Progenitor cell of endocrine pancreas (in vitro differentiated cells): ENCODE results near the gene ADAP1. TPM values are rescaled to one million over a fixed set of nuclear protein-coding genes. Genes with fewer than 3 reads are reported as not detected.

Experiments
- DNase-seq: peaks from one replicate; pipeline ENCODE4 v3.0.0; 2021; ENCODE audit warnings: low spot score; ENCODE audit not compliant: unreplicated experiment
- H3K27ac Mint-ChIP-seq: 2 replicates; pipeline ENCODE4 v1.8.0; 2021; ENCODE audit warnings: mild to moderate bottlenecking, moderate library complexity, mixed read lengths
- H3K27me3 Mint-ChIP-seq: 2 replicates; pipeline ENCODE4 v1.8.0; 2021; ENCODE audit warnings: mixed read lengths
- H3K36me3 Mint-ChIP-seq: 2 replicates; pipeline ENCODE4 v1.8.0; 2022; ENCODE audit warnings: mixed read lengths; ENCODE audit not compliant: insufficient read depth
- H3K4me1 Mint-ChIP-seq: 2 replicates; pipeline ENCODE4 v1.8.0; 2021; ENCODE audit warnings: low read depth, mixed read lengths
- H3K4me3 Mint-ChIP-seq: 2 replicates; pipeline ENCODE4 v1.8.0; 2021; ENCODE audit warnings: low read depth, mild to moderate bottlenecking, moderate library complexity, mixed read lengths
- H3K9me3 Mint-ChIP-seq: 2 replicates; pipeline ENCODE4 v1.8.0; 2021; ENCODE audit warnings: low read depth, mixed read lengths
- CTCF ChIP-seq: fragments of 200-600 bp; sonication (generic); IDR thresholded peaks from one replicate; pipeline ENCODE4 v1.5.0; 2021; ENCODE audit warnings: antibody characterized with exemption, mild to moderate bottlenecking; ENCODE audit not compliant: unreplicated experiment
- total RNA-seq: library from RNA; stranded (reverse); gene quantifications from 2 replicates; pipeline ENCODE4 v1.2.1, GENCODE V29; 2021

The ADAP1 gene
- total RNA-seq, 1 donor from 2014 or later, result 10.3 TPM

- no peak for DNase-seq
- H3K27me3 Mint-ChIP-seq, result no peaks in the 10 kb centered on the region
- H3K27ac Mint-ChIP-seq, result peak overlapping the region; percentile 49
- H3K4me3 Mint-ChIP-seq, result no peak overlapping the region
- TF ChIP-seq CTCF, result no peak
- H3K4me1 Mint-ChIP-seq, result no peaks in the 10 kb centered on the region
- H3K36me3 Mint-ChIP-seq, result peaks cover 25% of the 10 kb centered on the region
- H3K9me3 Mint-ChIP-seq, result no peaks in the 10 kb centered on the region
These were observed 60.8 kb downstream of the ADAP1 start for GRCh38 chr7:893686-894085.

GRCh38 chr7:892648-893593, 61.6 kb downstream of the ADAP1 start:
- Mint-ChIP-seq H3K9me3 (no peaks in the 10 kb centered on the region), H3K27ac (peak overlapping the region; percentile 77), H3K4me1 (no peaks in the 10 kb centered on the region), H3K4me3 (no peak overlapping the region), H3K27me3 (no peaks in the 10 kb centered on the region), H3K36me3 (peaks cover 26% of the 10 kb centered on the region)
- DNase-seq, result no peak
- no peak for TF ChIP-seq CTCF

- no peaks in the 10 kb centered on the region for H3K4me1 Mint-ChIP-seq
- H3K27me3 Mint-ChIP-seq, result no peaks in the 10 kb centered on the region
- no peak overlapping the region for H3K27ac Mint-ChIP-seq
- H3K9me3 Mint-ChIP-seq, result no peaks in the 10 kb centered on the region
- TF ChIP-seq CTCF, result no peak
- peaks cover 28% of the 10 kb centered on the region for H3K36me3 Mint-ChIP-seq
- DNase-seq, result no peak
- H3K4me3 Mint-ChIP-seq, result no peak overlapping the region
These were observed 62.7 kb downstream of the ADAP1 start for GRCh38 chr7:891805-892204.

GRCh38 chr7:891291-891690, 63.2 kb downstream of the ADAP1 start:
- no peak overlapping the region for H3K27ac Mint-ChIP-seq
- peaks cover 26% of the 10 kb centered on the region for H3K36me3 Mint-ChIP-seq

GRCh38 chr7:890868-891267, 63.6 kb downstream of the ADAP1 start:
- DNase-seq, result no peak
- H3K9me3 Mint-ChIP-seq, result no peaks in the 10 kb centered on the region
- no peak overlapping the region for H3K4me3 Mint-ChIP-seq
- H3K27ac Mint-ChIP-seq, result no peak overlapping the region
- no peaks in the 10 kb centered on the region for H3K4me1 Mint-ChIP-seq
- TF ChIP-seq CTCF, result no peak
- H3K36me3 Mint-ChIP-seq, result peaks cover 23% of the 10 kb centered on the region
- H3K27me3 Mint-ChIP-seq, result no peaks in the 10 kb centered on the region

More at GRCh38 chr7:891291-891690, 63.2 kb downstream of the ADAP1 start:
- Mint-ChIP-seq H3K4me3 (no peak overlapping the region), H3K9me3 (no peaks in the 10 kb centered on the region), H3K4me1 (no peaks in the 10 kb centered on the region), H3K27me3 (no peaks in the 10 kb centered on the region)
- no peak for DNase-seq
- no peak for TF ChIP-seq CTCF
